DND-41 (cell line): Measurements from ENCODE around the gene GREB1.

Source experiments
- ATAC-seq: fragments of 200-7000 bp; cut with Tn5 transposase; 3 replicates; pipeline ENCODE4 v1.9.1; 2021; ENCODE audit warnings: low read depth; ENCODE audit not compliant: insufficient read depth
- DNase-seq: peaks from one replicate; pipeline ENCODE4 v3.0.0-alpha.2; 2020
- H2AFZ ChIP-seq: 2 replicates; pipeline ENCODE4 v1.6.0; 2012; ENCODE audit warnings: low read depth, low read length
- H3K27ac ChIP-seq: 2 replicates; pipeline ENCODE4 v1.5.1; 2012; ENCODE audit warnings: low read length, inconsistent platforms
- H3K27me3 ChIP-seq: fragments of 200-600 bp; sonication (generic); 2 replicates; pipeline ENCODE4 v1.6.0; 2012; ENCODE audit warnings: low read length, mild to moderate bottlenecking, inconsistent platforms; ENCODE audit not compliant: insufficient read depth, poor library complexity
- H3K36me3 ChIP-seq: 2 replicates; pipeline ENCODE4 v1.5.1; 2012; ENCODE audit warnings: low read length, inconsistent platforms; ENCODE audit not compliant: insufficient read depth
- H3K4me1 ChIP-seq: 2 replicates; pipeline ENCODE4 v1.5.1; 2012; ENCODE audit warnings: mild to moderate bottlenecking, low read length; ENCODE audit not compliant: insufficient read depth
- H3K4me2 ChIP-seq: 2 replicates; pipeline ENCODE4 v1.6.0; 2012; ENCODE audit warnings: mild to moderate bottlenecking, moderate library complexity, low read length, inconsistent platforms; ENCODE audit not compliant: insufficient read depth
- H3K4me3 ChIP-seq, 2 experiments: fragments of 200-600 bp in 1 of 2; shearing (Covaris generic) in 1 of 2; 2 replicates each; pipeline ENCODE4 v1.5.1; 2012 to 2016; ENCODE audit warnings: inconsistent platforms in 2 of 2, low read length in 2 of 2, mild to moderate bottlenecking in 2 of 2, low read depth in 1 of 2, moderate library complexity in 1 of 2
- H3K79me2 ChIP-seq: 2 replicates; pipeline ENCODE4 v1.6.0; 2012; ENCODE audit warnings: low read length, inconsistent platforms; ENCODE audit not compliant: insufficient read depth
- H3K9ac ChIP-seq: 2 replicates; pipeline ENCODE4 v1.6.0; 2012; ENCODE audit warnings: low read depth, mild to moderate bottlenecking, inconsistent platforms, low read length, moderate library complexity
- H3K9me3 ChIP-seq: 2 replicates; pipeline ENCODE4 v1.5.1; 2012; ENCODE audit warnings: low read length, moderate library complexity, mild to moderate bottlenecking, inconsistent platforms; ENCODE audit not compliant: insufficient read depth, severe bottlenecking
- H4K20me1 ChIP-seq: 2 replicates; pipeline ENCODE4 v1.6.0; 2012; ENCODE audit warnings: low read length; ENCODE audit not compliant: insufficient read depth
- CTCF ChIP-seq: IDR thresholded peaks from 2 replicates; pipeline ENCODE4 v1.5.1; 2012; ENCODE audit warnings: borderline replicate concordance, low read length, moderate library complexity, mild to moderate bottlenecking; ENCODE audit not compliant: poor library complexity, severe bottlenecking; ENCODE audit errors: extremely low read depth
- EZH2 ChIP-seq: IDR thresholded peaks from 3 replicates; pipeline ENCODE4 v1.6.1; 2012; ENCODE audit warnings: borderline replicate concordance, low read depth, mild to moderate bottlenecking, moderate library complexity, low read length, inconsistent platforms; ENCODE audit not compliant: severe bottlenecking

Gene GREB1

GRCh38 chr2:11540996-11541692 is 7.3 kb downstream of the GREB1 start:
- Histone ChIP-seq H3K36me3 (no peaks in the 10 kb centered on the region), H3K79me2 (no peaks in the 10 kb centered on the region), H3K4me2 (no peak overlapping the region), H3K9ac (no peak overlapping the region), H3K4me3 (no peak overlapping the region), H4K20me1 (no peaks in the 10 kb centered on the region; the same call in 1 of the 2 replicates), H3K27me3 (no peaks in the 10 kb centered on the region), H3K27ac (no peak overlapping the region), H3K4me1 (no peaks in the 10 kb centered on the region), H3K9me3 (no peaks in the 10 kb centered on the region), H2AFZ (no peak overlapping the region)
- DNase-seq, result no peak
- no peak for ATAC-seq
- TF ChIP-seq EZH2 (no peak), CTCF (no peak)

- DNase-seq, result no peak
- no peak overlapping the region for H2AFZ ChIP-seq
These were observed 7.9 kb downstream of the GREB1 start for GRCh38 chr2:11541693-11542274.

GRCh38 chr2:11542275-11542819 is 8.5 kb downstream of the GREB1 start:
- no peak overlapping the region for H3K27ac ChIP-seq

More at GRCh38 chr2:11541693-11542274, 7.9 kb downstream of the GREB1 start:
- H3K4me3 ChIP-seq, result no peak overlapping the region
- TF ChIP-seq CTCF (no peak), EZH2 (no peak)
- H3K9me3 ChIP-seq, result no peaks in the 10 kb centered on the region
- H3K9ac ChIP-seq, result no peak overlapping the region
- H3K4me2 ChIP-seq, result no peak overlapping the region
- ATAC-seq, result no peak
- no peaks in the 10 kb centered on the region for H3K79me2 ChIP-seq
- no peak overlapping the region for H3K27ac ChIP-seq
- H3K27me3 ChIP-seq, result no peaks in the 10 kb centered on the region
- H3K4me1 ChIP-seq, result no peaks in the 10 kb centered on the region
- no peaks in the 10 kb centered on the region for H3K36me3 ChIP-seq
- H4K20me1 ChIP-seq, result no peaks in the 10 kb centered on the region; the same call in 1 of the 2 replicates

More at GRCh38 chr2:11542275-11542819, 8.5 kb downstream of the GREB1 start:
- no peaks in the 10 kb centered on the region for H3K4me1 ChIP-seq
- H3K36me3 ChIP-seq, result no peaks in the 10 kb centered on the region
- no peak overlapping the region for H2AFZ ChIP-seq
- no peak overlapping the region for H3K4me3 ChIP-seq
- H3K9me3 ChIP-seq, result no peaks in the 10 kb centered on the region
- no peak overlapping the region for H3K9ac ChIP-seq
- H3K79me2 ChIP-seq, result no peaks in the 10 kb centered on the region
- H3K27me3 ChIP-seq, result no peaks in the 10 kb centered on the region
- TF ChIP-seq CTCF, result no peak
- no peak for TF ChIP-seq EZH2
- H4K20me1 ChIP-seq, result no peaks in the 10 kb centered on the region; the same call in 1 of the 2 replicates
- no peak overlapping the region for H3K4me2 ChIP-seq
- DNase-seq (no peak), ATAC-seq (no peak)
